Measurements from ENCODE around the gene RTN4RL2. TPM values are rescaled to one million over a fixed set of nuclear protein-coding genes. Genes with fewer than 3 reads are reported as not detected.

Gene RTN4RL2
- total RNA-seq, 1 experiment from 2014 or later = 3.6 TPM

DNA sequence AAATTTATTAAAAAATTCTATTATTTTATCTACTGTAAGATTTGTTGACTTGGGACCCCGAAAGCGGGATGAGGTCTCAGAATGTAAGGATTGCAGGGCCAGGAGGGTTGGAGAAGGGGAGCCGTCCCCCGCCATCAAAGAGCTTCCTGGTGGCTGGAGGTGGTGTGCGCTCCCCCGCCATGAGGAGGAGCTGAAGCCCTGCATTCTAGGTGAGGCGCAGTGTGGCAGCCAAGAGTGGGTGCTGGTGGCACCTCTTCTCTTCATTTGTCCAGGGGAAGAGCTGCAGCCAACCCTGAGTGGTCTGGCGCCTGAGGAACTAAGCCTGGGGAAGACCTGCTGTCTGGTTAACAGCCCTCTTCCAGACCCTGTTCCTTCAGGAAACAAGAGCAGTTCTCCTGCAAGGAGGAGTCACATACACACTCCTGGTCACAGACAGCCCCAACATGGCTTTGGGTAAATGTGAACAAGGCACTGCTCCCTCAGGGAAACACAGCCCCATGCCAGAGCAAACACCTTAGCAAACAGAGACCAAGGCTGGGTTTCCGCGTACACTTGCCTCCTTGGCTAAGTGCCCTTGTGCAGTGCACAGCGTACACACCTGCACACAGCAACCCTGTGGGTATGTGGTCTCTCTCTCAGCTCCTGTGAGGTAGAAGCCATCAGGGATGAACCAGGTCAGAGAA is 17.3 kb downstream of the RTN4RL2 start:
- no TSS peak for BruUV-seq (replicated peaks)

GRCh38 chr11:57479021-57479663 is 18.8 kb downstream of the RTN4RL2 start:
- TF ChIP-seq, protein P1, sequence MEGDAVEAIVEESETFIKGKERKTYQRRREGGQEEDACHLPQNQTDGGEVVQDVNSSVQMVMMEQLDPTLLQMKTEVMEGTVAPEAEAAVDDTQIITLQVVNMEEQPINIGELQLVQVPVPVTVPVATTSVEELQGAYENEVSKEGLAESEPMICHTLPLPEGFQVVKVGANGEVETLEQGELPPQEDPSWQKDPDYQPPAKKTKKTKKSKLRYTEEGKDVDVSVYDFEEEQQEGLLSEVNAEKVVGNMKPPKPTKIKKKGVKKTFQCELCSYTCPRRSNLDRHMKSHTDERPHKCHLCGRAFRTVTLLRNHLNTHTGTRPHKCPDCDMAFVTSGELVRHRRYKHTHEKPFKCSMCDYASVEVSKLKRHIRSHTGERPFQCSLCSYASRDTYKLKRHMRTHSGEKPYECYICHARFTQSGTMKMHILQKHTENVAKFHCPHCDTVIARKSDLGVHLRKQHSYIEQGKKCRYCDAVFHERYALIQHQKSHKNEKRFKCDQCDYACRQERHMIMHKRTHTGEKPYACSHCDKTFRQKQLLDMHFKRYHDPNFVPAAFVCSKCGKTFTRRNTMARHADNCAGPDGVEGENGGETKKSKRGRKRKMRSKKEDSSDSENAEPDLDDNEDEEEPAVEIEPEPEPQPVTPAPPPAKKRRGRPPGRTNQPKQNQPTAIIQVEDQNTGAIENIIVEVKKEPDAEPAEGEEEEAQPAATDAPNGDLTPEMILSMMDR (IDR thresholded peaks at IDR 0.05; ENCODE audit: unreplicated experiment) = no peak
- no TSS peak for BruUV-seq (replicated peaks)
- no peaks in the 10 kb centered on the region for H3K9me3 Mint-ChIP-seq (ENCODE audit: low read depth, unreplicated experiment)
- H3K27me3 Mint-ChIP-seq (ENCODE audit: unreplicated experiment) = peaks cover 19% of the 10 kb centered on the region
- no peak overlapping the region for H3K4me3 Mint-ChIP-seq (ENCODE audit: low read depth, unreplicated experiment)
- H3K27ac Mint-ChIP-seq (ENCODE audit: unreplicated experiment) = no peak overlapping the region
- peaks cover 18% of the 10 kb centered on the region for H3K4me1 Mint-ChIP-seq (ENCODE audit: low read depth, unreplicated experiment)
- intact Hi-C loops (cut with micrococcal nuclease; ENCODE audit: unreplicated experiment) = no loop called here
- no peak for DNase-seq
- CTCF ChIA-PET = interaction anchor here (0.6 kb wide), 1 partner anchor 1259 kb away, joined by 3 read pairs; no protein-coding TSS in a partner anchor
- H3K36me3 Mint-ChIP-seq (ENCODE audit: insufficient read depth, unreplicated experiment) = peaks cover 17% of the 10 kb centered on the region

More for the DNA sequence above, 17.3 kb downstream of the RTN4RL2 start:
- no peak for DNase-seq
- peak overlapping the region; percentile 31 for H3K27ac Mint-ChIP-seq (ENCODE audit: unreplicated experiment)
- CTCF ChIA-PET = interaction anchor here (0.9 to 2.6 kb wide), 4 partner anchors 16 to 120 kb away, joined by 3 to 11 read pairs (median 6); no protein-coding TSS in a partner anchor
- H3K4me1 Mint-ChIP-seq (ENCODE audit: low read depth, unreplicated experiment) = peaks cover 18% of the 10 kb centered on the region
- H3K27me3 Mint-ChIP-seq (ENCODE audit: unreplicated experiment) = peaks cover 32% of the 10 kb centered on the region
- no peaks in the 10 kb centered on the region for H3K9me3 Mint-ChIP-seq (ENCODE audit: low read depth, unreplicated experiment)
- H3K4me3 Mint-ChIP-seq (ENCODE audit: low read depth, unreplicated experiment) = no peak overlapping the region
- peaks cover 17% of the 10 kb centered on the region for H3K36me3 Mint-ChIP-seq (ENCODE audit: insufficient read depth, unreplicated experiment)
- TF ChIP-seq, protein P1 (IDR thresholded peaks at IDR 0.05; ENCODE audit: unreplicated experiment) = no peak
- intact Hi-C loops (cut with micrococcal nuclease; ENCODE audit: unreplicated experiment) = no loop called here

DNA sequence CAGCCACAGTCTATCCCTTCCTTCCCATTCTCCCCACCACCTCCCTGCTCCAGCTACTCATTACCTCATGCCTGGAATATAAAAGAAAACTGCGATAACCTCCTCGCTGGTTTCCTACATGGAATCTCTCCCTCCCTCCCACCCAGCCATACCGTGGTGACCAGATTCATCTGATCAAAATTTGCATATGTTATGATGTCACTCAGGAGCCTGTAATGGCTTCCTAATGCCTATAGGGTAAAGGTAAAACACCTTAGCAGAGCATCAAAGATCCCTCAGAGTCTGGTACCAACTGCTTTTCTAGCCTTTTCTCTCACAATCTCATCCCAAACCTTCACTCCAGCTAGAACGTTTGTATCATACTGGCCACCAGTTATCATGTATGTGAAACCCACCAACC is 19.6 kb downstream of the RTN4RL2 start:
- no peak for DNase-seq
- Mint-ChIP-seq H3K4me3 (ENCODE audit: low read depth, unreplicated experiment) (no peak overlapping the region), H3K9me3 (ENCODE audit: low read depth, unreplicated experiment) (no peaks in the 10 kb centered on the region), H3K27ac (ENCODE audit: unreplicated experiment) (no peak overlapping the region), H3K4me1 (ENCODE audit: low read depth, unreplicated experiment) (peaks cover 18% of the 10 kb centered on the region), H3K27me3 (ENCODE audit: unreplicated experiment) (peaks cover 15% of the 10 kb centered on the region), H3K36me3 (ENCODE audit: insufficient read depth, unreplicated experiment) (peaks cover 17% of the 10 kb centered on the region)
- CTCF ChIA-PET = no interaction called here
- TF ChIP-seq, protein P1 (IDR thresholded peaks at IDR 0.05; ENCODE audit: unreplicated experiment) = no peak
- BruUV-seq (replicated peaks) = no TSS peak
- intact Hi-C loops (cut with micrococcal nuclease; ENCODE audit: unreplicated experiment) = loop anchor here (2.0 kb wide), 1 partner anchor 135 kb away; no protein-coding TSS in a partner anchor

DNA sequence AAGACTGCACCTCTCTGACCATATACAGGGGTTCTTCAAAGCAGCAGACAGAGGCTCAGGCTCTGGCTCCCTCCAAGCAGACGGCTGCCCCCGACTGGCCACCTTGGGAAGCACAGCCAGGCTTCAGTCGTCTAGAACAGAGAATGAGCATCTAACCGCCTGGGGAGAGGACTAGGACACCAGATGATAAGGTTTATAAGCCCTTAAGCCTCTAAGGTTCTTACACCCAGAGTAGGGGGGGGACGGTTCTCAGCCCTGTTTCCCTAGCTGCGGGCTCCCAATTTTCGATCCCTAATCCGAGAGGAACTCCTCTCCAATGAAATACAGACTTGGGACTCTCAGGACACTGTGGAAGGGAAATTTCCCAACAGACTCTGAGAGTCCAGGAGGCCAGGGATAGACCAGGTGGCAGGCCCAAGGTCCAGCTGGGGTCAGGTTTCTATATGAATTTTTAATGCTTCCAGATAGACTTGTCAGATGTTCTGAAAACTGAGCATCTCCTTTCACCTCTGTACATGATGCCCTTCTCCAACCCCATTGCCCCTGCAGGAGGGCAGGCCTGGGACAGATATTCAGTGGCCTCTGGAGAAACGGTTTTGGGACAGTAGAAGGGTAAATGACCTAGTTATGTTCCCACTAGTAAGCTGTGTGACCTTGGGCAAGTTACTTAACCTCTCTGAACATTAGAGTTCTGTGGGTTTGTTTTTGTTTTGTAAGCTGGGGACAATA is 20.2 kb downstream of the RTN4RL2 start:
- intact Hi-C loops (cut with micrococcal nuclease; ENCODE audit: unreplicated experiment) = loop anchor here (2.0 kb wide), 1 partner anchor 136 kb away; no protein-coding TSS in a partner anchor
- Mint-ChIP-seq H3K36me3 (ENCODE audit: insufficient read depth, unreplicated experiment) (peaks cover 17% of the 10 kb centered on the region), H3K27me3 (ENCODE audit: unreplicated experiment) (peaks cover 14% of the 10 kb centered on the region), H3K9me3 (ENCODE audit: low read depth, unreplicated experiment) (no peaks in the 10 kb centered on the region), H3K27ac (ENCODE audit: unreplicated experiment) (no peak overlapping the region), H3K4me1 (ENCODE audit: low read depth, unreplicated experiment) (peaks cover 17% of the 10 kb centered on the region), H3K4me3 (ENCODE audit: low read depth, unreplicated experiment) (no peak overlapping the region)
- TF ChIP-seq, protein P1 (IDR thresholded peaks at IDR 0.05; ENCODE audit: unreplicated experiment) = peak; percentile 68
- CTCF ChIA-PET = no interaction called here
- peak; percentile 79 for DNase-seq
- BruUV-seq (replicated peaks) = no TSS peak
